Epithelial cell of proximal tubule (primary cell): ENCODE measurements around the gene ZNF410. TPM values are rescaled to one million over a fixed set of nuclear protein-coding genes. Genes with fewer than 3 reads are reported as not detected.
A peak's percentile ranks its signal among the peaks of the same experiment; 100 is the strongest.
"Not testable (repeated sequence)": the region's sequence is repeated elsewhere in the genome, so short reads cannot be mapped to it uniquely, and the experiment has no call there.

ENCODE experiments used
- DNase-seq: peaks from one replicate; pipeline ENCODE4 v3.0.0-alpha.2; 2011; ENCODE audit warnings: low read depth
- H3K4me3 ChIP-seq: 2 replicates; pipeline ENCODE4 v1.5.1; 2011; ENCODE audit warnings: low read depth, mild to moderate bottlenecking, low read length
- total RNA-seq: library from RNA; depleted of rRNA; stranded (reverse); fragments of >200 nt; gene quantifications from 2 replicates; pipeline ENCODE4 v1.2.3, GENCODE V29; 2015
- TF ChIP-seq, protein P1 (sequence below): conservative IDR thresholded peaks from 2 replicates; pipeline ENCODE4 v1.5.1; 2012; ENCODE audit warnings: low read depth, mild to moderate bottlenecking, low read length

The ZNF410 gene
- total RNA-seq, 1 donor from 2014 or later = 43.8 TPM

DNA sequence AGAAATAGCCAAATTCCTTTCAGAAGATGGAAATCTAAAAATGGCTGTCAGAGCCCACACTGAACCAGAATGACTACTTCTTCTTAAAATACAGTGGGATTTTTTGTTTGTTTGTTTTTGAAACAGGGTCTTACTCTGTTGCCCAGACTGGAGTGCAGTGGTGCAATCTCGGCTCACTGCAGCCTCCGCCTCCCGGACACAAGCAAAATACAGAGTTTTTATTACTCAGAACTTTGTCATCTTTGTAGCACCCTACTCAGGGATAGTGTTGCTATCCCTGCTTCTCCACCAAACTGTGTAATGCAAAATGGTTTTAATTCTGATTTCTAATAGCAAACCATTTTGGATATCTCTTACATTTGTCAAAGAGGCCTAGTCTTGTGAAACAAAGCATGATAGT is 16.4 kb downstream of the ZNF410 start:
- TF ChIP-seq, protein P1, sequence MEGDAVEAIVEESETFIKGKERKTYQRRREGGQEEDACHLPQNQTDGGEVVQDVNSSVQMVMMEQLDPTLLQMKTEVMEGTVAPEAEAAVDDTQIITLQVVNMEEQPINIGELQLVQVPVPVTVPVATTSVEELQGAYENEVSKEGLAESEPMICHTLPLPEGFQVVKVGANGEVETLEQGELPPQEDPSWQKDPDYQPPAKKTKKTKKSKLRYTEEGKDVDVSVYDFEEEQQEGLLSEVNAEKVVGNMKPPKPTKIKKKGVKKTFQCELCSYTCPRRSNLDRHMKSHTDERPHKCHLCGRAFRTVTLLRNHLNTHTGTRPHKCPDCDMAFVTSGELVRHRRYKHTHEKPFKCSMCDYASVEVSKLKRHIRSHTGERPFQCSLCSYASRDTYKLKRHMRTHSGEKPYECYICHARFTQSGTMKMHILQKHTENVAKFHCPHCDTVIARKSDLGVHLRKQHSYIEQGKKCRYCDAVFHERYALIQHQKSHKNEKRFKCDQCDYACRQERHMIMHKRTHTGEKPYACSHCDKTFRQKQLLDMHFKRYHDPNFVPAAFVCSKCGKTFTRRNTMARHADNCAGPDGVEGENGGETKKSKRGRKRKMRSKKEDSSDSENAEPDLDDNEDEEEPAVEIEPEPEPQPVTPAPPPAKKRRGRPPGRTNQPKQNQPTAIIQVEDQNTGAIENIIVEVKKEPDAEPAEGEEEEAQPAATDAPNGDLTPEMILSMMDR = no peak

DNA sequence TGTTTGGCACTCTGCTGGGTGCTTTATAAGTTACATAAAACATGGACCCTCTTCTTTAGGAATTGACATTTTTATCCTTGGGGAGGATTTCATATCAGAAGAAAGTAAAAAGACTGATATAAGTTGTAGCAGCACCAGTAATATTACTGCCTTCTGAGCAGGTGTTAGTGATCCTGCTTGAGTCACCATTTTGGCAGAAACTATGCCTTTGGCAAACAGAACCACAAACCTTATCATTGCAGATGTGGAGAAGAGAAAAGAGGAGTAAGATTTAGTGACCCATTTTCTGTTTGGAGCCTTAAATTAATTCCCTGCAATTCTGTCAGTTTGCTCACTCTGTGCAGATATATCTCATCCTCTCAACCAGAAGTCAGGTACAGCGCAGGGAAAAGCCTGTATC is 23.0 kb downstream of the ZNF410 start:
- H3K4me3 ChIP-seq = no peak overlapping the region
- TF ChIP-seq, protein P1 = no peak
- no peak for DNase-seq

More for the DNA sequence above, 16.4 kb downstream of the ZNF410 start:
- no peak overlapping the region for H3K4me3 ChIP-seq
- no peak for DNase-seq

DNA sequence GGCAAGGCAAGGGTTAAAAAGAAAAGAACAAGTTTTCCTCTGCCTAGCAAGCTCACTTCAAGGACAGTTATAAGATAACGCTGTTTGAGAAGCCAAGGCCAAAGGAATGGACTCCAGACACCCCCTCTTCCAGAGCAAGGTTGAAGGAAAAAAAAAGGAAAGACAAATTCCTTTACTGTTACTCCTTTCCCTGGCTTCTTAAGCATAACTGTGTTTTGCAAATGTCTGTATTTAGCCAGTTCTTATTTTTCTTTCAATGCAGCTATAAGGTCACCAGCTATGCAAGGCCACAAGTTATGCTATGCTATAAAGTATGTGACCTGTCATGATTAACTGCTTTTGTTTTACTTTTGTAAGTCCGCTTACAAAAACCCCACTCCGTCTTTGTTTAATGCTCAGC is 26.6 kb downstream of the ZNF410 start:
- no peak for DNase-seq
- no peak overlapping the region for H3K4me3 ChIP-seq
- TF ChIP-seq, protein P1 = no peak

GRCh38 chr14:73916324-73916723 is 29.7 kb downstream of the ZNF410 start:
- TF ChIP-seq, protein P1 = no peak

GRCh38 chr14:73919457-73919856 is 32.8 kb downstream of the ZNF410 start:
- H3K4me3 ChIP-seq, DNase-seq: not testable (repeated sequence)

More at GRCh38 chr14:73916324-73916723, 29.7 kb downstream of the ZNF410 start:
- no peak for DNase-seq
- H3K4me3 ChIP-seq = no peak overlapping the region

DNA sequence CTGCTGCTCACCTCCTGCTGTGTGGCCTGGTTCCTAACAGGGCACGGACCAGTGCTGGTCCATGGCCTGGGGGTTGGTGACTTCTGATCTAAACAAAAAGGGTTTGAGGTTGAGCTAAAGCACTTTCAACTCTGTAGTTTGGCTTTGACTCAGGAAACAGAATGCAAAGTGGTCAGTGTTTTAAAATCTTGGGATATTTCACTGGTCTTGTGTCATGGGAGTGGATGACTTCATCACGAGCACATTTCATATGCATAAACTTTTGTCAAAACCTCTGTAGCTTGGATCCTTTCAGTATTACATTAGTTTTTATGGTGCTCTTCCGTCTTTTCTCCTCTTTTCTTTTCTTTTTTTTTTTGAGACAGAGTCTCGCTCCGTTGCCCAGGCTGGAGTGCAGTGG is 37.7 kb downstream of the ZNF410 start:
- TF ChIP-seq, protein P1 = no peak
- DNase-seq = no peak
- no peak overlapping the region for H3K4me3 ChIP-seq

- TF ChIP-seq, protein P1 = peak; percentile 41
- DNase-seq = no peak
- no peak overlapping the region for H3K4me3 ChIP-seq
Observed at GRCh38 chr14:73935666-73936065, 49.0 kb downstream of the ZNF410 start.
